Transverse colon (tissue), 4 donors: ENCODE results near the gene TMEM123. TPM values are rescaled to one million over a fixed set of nuclear protein-coding genes. Genes with fewer than 3 reads are reported as not detected.

Experiments
- DNase-seq: peaks from one replicate; pipeline ENCODE4 v3.0.0-alpha.2; 2019
- H3K27ac ChIP-seq, 4 donors: fragments of 200-600 bp; sonication (generic); 2 replicates each; pipeline ENCODE4 v1.5.1; 2016 to 2018; ENCODE audit warnings: inconsistent platforms in 4 of 4
- H3K27me3 ChIP-seq: fragments of 200-600 bp; sonication (generic); 2 replicates; pipeline ENCODE4 v1.5.1; 2017; ENCODE audit warnings: inconsistent platforms
- H3K36me3 ChIP-seq, 4 donors: fragments of 200-600 bp; sonication (generic); 2 replicates each; pipeline ENCODE4 v1.5.1; 2017 to 2019; ENCODE audit warnings: inconsistent platforms in 4 of 4
- H3K4me1 ChIP-seq, 4 donors: fragments of 200-600 bp; sonication (generic); 2 replicates each; pipeline ENCODE4 v1.5.1; 2017 to 2020; ENCODE audit warnings: inconsistent platforms in 4 of 4
- H3K4me3 ChIP-seq, 4 donors: fragments of 200-600 bp; sonication (generic); 1 replicate in 1 of 4; 2 replicates in 3 of 4; pipeline versions ENCODE4 v1.5.1 to v1.6.1; 2017 to 2019; ENCODE audit warnings: inconsistent platforms in 4 of 4
- H3K9me3 ChIP-seq, 2 donors: fragments of 200-600 bp; sonication (generic); 2 replicates each; pipeline ENCODE4 v1.5.1; 2017 to 2019; ENCODE audit warnings: inconsistent platforms in 2 of 2
- EP300 ChIP-seq: sonication (generic); formaldehyde crosslinking; IDR thresholded peaks from one replicate; pipeline ENCODE4 v1.6.1; 2017; ENCODE audit warnings: antibody characterized with exemption, low read depth
- POLR2A ChIP-seq: fragments of 450-650 bp; IDR thresholded peaks from one replicate; pipeline ENCODE4 v1.6.1; 2016; ENCODE audit warnings: antibody characterized with exemption, mild to moderate bottlenecking, moderate library complexity
- POLR2AphosphoS5 ChIP-seq, 3 donors: sonication (generic); formaldehyde crosslinking; IDR thresholded peaks; one replicate each; pipeline ENCODE4 v1.6.1; 2016; ENCODE audit warnings: antibody characterized with exemption in 3 of 3
- WGBS, 2 donors: methylation state at CpG; one replicate each; pipeline ENCODE4 v1.1.5; 2018; ENCODE audit warnings: low coverage in 1 of 2; 5-methylcytosine and 5-hydroxymethylcytosine counted together
- in situ Hi-C, 4 donors: fragments of 200-750 bp; cut with MboI; loops; one replicate each; pipeline versions ENCODE4 v1.15.0 to v1.15.1; 2017; ENCODE audit warnings: low sequenced_read_pairs in 3 of 4, low pct_ligation_motif_present in 1 of 4, low pct_unique_long_range_greater_than_20kb in 1 of 4
- intact Hi-C: fragments of 100-400 bp; cut with DNase I; formaldehyde crosslinking; loops from one replicate; pipeline ENCODE4 v1.15.1; 2023; ENCODE audit warnings: low total_unique reads
- total RNA-seq, 4 donors: library from RNA; depleted of rRNA; stranded (reverse); fragments of >200 nt; gene quantifications; one replicate each; pipeline ENCODE4 v1.1.0, GENCODE V29; 2016
- TF ChIP-seq, protein P1 (sequence below), 5 experiments: fragments of 200-600 bp in 3 of 5; fragments of 450-650 bp in 2 of 5; sonication (generic) in 3 of 5; IDR thresholded peaks; 1 replicate in 2 of 5; 2 replicates in 3 of 5; pipeline ENCODE4 v1.5.1; 2016 to 2017; ENCODE audit warnings: antibody characterized with exemption in 5 of 5, inconsistent platforms in 3 of 5, mild to moderate bottlenecking in 2 of 5, moderate library complexity in 1 of 5

Gene TMEM123
- total RNA-seq, 4 donors from 2014 or later, result 55.4 to 137 (median 104) TPM

DNA sequence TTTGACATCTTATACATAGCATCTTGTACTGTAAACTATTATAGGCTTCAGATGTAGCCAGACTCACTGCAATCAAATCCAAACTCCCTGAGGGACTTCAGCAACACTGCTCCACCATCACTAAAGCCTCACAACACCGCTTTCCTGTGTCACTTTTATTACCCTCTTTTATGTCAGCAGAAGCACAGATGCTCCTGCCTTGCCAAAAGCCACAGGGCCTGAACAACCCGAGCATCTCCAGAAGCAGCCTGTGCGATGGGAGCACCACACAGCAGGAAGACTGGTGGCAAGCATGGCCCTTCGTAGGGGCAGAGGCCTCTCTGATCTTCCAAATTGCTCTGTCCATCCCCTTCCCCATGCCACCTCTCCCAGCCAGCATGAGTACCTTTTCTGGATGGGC, 22.9 kb downstream of the TMEM123 start:
- Histone ChIP-seq H3K27me3 (no peaks in the 10 kb centered on the region), H3K4me3 (no peak overlapping the region), H3K36me3 (peaks cover 0 to 5% (median 0%) of the 10 kb centered on the region in 4 donors), H3K9me3 (peaks cover 0 to 2% of the 10 kb centered on the region in 2 donors), H3K27ac (peak overlapping the region in 2 of 4 donors; percentile 1 to 41), H3K4me1 (peaks cover 14 to 42% (median 18%) of the 10 kb centered on the region in 4 donors)
- WGBS, 2 donors, result 60% methylated on average over 4 of the region's 4 CpGs; no CpG with 5 or more reads in 1 of the 2 donors
- DNase-seq, result no peak
- TF ChIP-seq POLR2A (no peak), EP300 (no peak), POLR2AphosphoS5 (IDR thresholded peaks at IDR 0.05) (no peak)
- TF ChIP-seq, protein P1, sequence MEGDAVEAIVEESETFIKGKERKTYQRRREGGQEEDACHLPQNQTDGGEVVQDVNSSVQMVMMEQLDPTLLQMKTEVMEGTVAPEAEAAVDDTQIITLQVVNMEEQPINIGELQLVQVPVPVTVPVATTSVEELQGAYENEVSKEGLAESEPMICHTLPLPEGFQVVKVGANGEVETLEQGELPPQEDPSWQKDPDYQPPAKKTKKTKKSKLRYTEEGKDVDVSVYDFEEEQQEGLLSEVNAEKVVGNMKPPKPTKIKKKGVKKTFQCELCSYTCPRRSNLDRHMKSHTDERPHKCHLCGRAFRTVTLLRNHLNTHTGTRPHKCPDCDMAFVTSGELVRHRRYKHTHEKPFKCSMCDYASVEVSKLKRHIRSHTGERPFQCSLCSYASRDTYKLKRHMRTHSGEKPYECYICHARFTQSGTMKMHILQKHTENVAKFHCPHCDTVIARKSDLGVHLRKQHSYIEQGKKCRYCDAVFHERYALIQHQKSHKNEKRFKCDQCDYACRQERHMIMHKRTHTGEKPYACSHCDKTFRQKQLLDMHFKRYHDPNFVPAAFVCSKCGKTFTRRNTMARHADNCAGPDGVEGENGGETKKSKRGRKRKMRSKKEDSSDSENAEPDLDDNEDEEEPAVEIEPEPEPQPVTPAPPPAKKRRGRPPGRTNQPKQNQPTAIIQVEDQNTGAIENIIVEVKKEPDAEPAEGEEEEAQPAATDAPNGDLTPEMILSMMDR (IDR thresholded peaks at IDR 0.05), result no peak
- in situ Hi-C loops (no loop called here), intact Hi-C loops (no loop called here)

DNA sequence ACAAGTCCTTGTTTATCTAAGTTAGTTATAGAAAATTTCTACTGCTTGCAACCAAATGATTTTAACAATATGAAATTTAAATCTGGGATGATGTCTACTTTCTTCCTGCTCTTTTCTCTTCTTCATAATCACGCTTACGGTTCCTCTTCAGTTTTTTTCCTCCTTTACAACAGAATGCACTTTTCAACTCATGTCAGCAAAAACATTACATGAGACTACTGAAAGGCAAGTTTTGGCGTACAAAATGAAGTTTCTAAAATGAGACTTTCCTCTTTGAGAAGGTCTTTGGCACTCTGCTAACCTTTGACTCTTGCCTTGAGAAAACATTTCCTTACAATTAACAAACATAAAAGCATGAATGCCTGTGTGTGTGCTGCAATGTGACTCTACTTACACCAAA, 23.3 kb downstream of the TMEM123 start:
- Histone ChIP-seq H3K9me3 (peaks cover 0 to 2% of the 10 kb centered on the region in 2 donors), H3K36me3 (peaks cover 0 to 5% (median 0%) of the 10 kb centered on the region in 4 donors), H3K4me3 (no peak overlapping the region), H3K4me1 (peaks cover 14 to 42% (median 18%) of the 10 kb centered on the region in 4 donors), H3K27ac (peak overlapping the region in 1 of 4 donors; percentile 41), H3K27me3 (no peaks in the 10 kb centered on the region)
- TF ChIP-seq EP300, result no peak
- no peak for TF ChIP-seq POLR2A
- TF ChIP-seq, protein P1 (IDR thresholded peaks at IDR 0.05), result no peak
- TF ChIP-seq POLR2AphosphoS5 (IDR thresholded peaks at IDR 0.05), result no peak
- WGBS, 2 donors, result 55 to 72% methylated on average over 3 of the region's 3 CpGs
- intact Hi-C loops (no loop called here), in situ Hi-C loops (no loop called here)
- DNase-seq, result no peak

GRCh38 chr11:102428696-102429095, 23.9 kb downstream of the TMEM123 start:
- Histone ChIP-seq H3K4me1 (peaks cover 15 to 42% (median 18%) of the 10 kb centered on the region in 4 donors), H3K27me3 (no peaks in the 10 kb centered on the region), H3K4me3 (no peak overlapping the region), H3K36me3 (peaks cover 0 to 5% (median 0%) of the 10 kb centered on the region in 4 donors), H3K27ac (peak overlapping the region in 1 of 4 donors; percentile 9), H3K9me3 (peaks cover 0 to 2% of the 10 kb centered on the region in 2 donors)
- intact Hi-C loops, result no loop called here
- in situ Hi-C loops, result no loop called here
- WGBS, 2 donors, result 94% methylated on average over 4 of the region's 4 CpGs; no CpG with 5 or more reads in 1 of the 2 donors
- TF ChIP-seq POLR2A (no peak), EP300 (no peak), POLR2AphosphoS5 (IDR thresholded peaks at IDR 0.05) (no peak)
- TF ChIP-seq, protein P1 (IDR thresholded peaks at IDR 0.05), result no peak
- no peak for DNase-seq

GRCh38 chr11:102427068-102427467, 25.5 kb downstream of the TMEM123 start:
- peaks cover 15 to 42% (median 19%) of the 10 kb centered on the region in 4 donors for H3K4me1 ChIP-seq
- no peak overlapping the region for H3K4me3 ChIP-seq
- no peak for DNase-seq
- no peaks in the 10 kb centered on the region for H3K27me3 ChIP-seq
- WGBS, 2 donors, result 0% methylated on average over 1 of the region's 1 CpG
- H3K27ac ChIP-seq, result no peak overlapping the region
- in situ Hi-C loops (no loop called here), intact Hi-C loops (no loop called here)
- no peak for TF ChIP-seq POLR2AphosphoS5 (IDR thresholded peaks at IDR 0.05)
- TF ChIP-seq, protein P1 (IDR thresholded peaks at IDR 0.05), result no peak
- TF ChIP-seq POLR2A, result no peak
- TF ChIP-seq EP300, result no peak
- no peaks in the 10 kb centered on the region for H3K9me3 ChIP-seq
- peaks cover 0 to 3% (median 0%) of the 10 kb centered on the region in 4 donors for H3K36me3 ChIP-seq
